GM23248 (cell line): ENCODE data around the gene TMEM25.

Source experiments
- EZH2 ChIP-seq: fragments of 200-600 bp; sonication (generic); IDR thresholded peaks from 2 replicates; pipeline ENCODE4 v1.6.1; 2018; ENCODE audit warnings: antibody characterized with exemption, mild to moderate bottlenecking; ENCODE audit not compliant: insufficient read depth, poor library complexity, severe bottlenecking
- EZH2phosphoT487 ChIP-seq: fragments of 200-600 bp; sonication (generic); IDR thresholded peaks from 2 replicates; pipeline ENCODE4 v1.6.1; 2018; ENCODE audit warnings: antibody characterized with exemption, moderate library complexity, mild to moderate bottlenecking, low read depth; ENCODE audit not compliant: insufficient read depth

DNA sequence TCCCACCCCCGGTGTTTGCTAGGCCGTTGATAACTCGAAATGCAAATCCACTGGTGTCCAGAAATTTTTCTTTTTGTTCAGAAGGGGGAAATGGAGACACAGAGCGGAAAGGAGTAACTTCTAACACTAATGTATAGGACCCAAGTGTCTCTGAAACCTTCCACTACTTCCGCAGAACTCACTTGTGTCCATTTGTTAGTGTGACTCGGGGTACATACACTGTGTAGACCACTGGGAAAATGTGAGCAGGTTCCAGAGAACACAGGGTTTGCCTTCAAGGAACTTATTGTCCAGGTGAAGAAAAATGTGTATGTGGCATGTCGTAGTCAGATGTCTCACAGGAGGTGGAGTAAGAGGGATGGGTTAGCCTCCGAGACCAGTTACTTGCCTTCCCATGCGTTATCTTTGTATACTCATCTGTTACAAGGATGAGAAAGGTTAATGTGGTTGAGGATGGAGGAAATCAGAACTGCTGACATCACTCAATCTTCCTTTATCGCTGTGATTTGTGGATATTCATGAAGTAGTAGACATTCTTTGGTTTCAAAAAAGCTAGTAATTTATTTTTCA lies 42.1 kb downstream of the TMEM25 start:
- no peak for TF ChIP-seq EZH2
- TF ChIP-seq EZH2phosphoT487 = no peak
